Keratinocyte (primary cell): Measurements from ENCODE around the gene CCZ1.
"Not testable (repeated sequence)": the region's sequence is repeated elsewhere in the genome, so short reads cannot be mapped to it uniquely, and the experiment has no call there.

ENCODE experiments used
- CTCF ChIP-seq, 3 experiments: IDR thresholded peaks in 1 of 3; conservative IDR thresholded peaks in 1 of 3; optimal IDR thresholded peaks in 1 of 3; 2 replicates in 2 of 3; 3 replicates in 1 of 3; pipeline versions ENCODE3 to v1.5.1; 2011; ENCODE audit warnings: low read length in 3 of 3, mild to moderate bottlenecking in 3 of 3, moderate library complexity in 2 of 3, control low read depth in 1 of 3, inconsistent platforms in 1 of 3; ENCODE audit not compliant: insufficient read depth in 2 of 3; ENCODE audit errors: extremely low read depth in 1 of 3
- EZH2 ChIP-seq: IDR thresholded peaks from one replicate; pipeline ENCODE4 v1.6.1; 2012; ENCODE audit warnings: inconsistent platforms, mild to moderate bottlenecking, low read length, moderate library complexity

- TF ChIP-seq EZH2; CTCF (optimal IDR thresholded peaks at IDR 0.05 in 1 of 3, IDR thresholded peaks at IDR 0.05 in 1 of 3, conservative IDR thresholded peaks at IDR 0.05 in 1 of 3; ENCODE audit: extremely low read depth in 1 of 3, insufficient read depth in 2 of 3, low read length in 3 of 3): not testable (repeated sequence)
Measured at GRCh38 chr7:5931905-5932644, 33.5 kb downstream of the CCZ1 start.
